Neutrophil (primary cell): ENCODE data around the gene ABHD15.

Source experiments
- H3K27ac ChIP-seq: fragments of 200-600 bp; sonication (generic); 2 replicates; pipeline ENCODE4 v1.5.1; 2016; ENCODE audit warnings: mild to moderate bottlenecking, moderate library complexity
- H3K27me3 ChIP-seq: fragments of 200-600 bp; sonication (generic); 2 replicates; pipeline ENCODE4 v1.6.0; 2016; ENCODE audit warnings: mild to moderate bottlenecking
- H3K36me3 ChIP-seq: fragments of 200-600 bp; sonication (generic); 2 replicates; pipeline ENCODE4 v1.5.1; 2017
- H3K4me1 ChIP-seq, 2 experiments: fragments of 200-600 bp in 1 of 2; sonication (generic) in 1 of 2; 1 replicate in 1 of 2; 2 replicates in 1 of 2; pipeline versions ENCODE4 v1.5.1 to v1.6.1; 2013 to 2016; ENCODE audit warnings: low read depth in 1 of 2, low read length in 1 of 2, mild to moderate bottlenecking in 1 of 2, moderate library complexity in 1 of 2; ENCODE audit not compliant: control insufficient read depth in 1 of 2, insufficient read depth in 1 of 2
- H3K4me3 ChIP-seq, 2 experiments: fragments of 200-600 bp in 1 of 2; sonication (generic) in 1 of 2; 1 replicate in 1 of 2; 2 replicates in 1 of 2; pipeline ENCODE4 v1.5.1; 2013 to 2016; ENCODE audit warnings: low read depth in 1 of 2, low read length in 1 of 2, mild to moderate bottlenecking in 1 of 2, moderate library complexity in 1 of 2
- H3K9me3 ChIP-seq: fragments of 200-600 bp; sonication (generic); 2 replicates; pipeline ENCODE4 v1.5.1; 2016
- TF ChIP-seq, protein P1 (sequence below): fragments of 200-600 bp; sonication (generic); IDR thresholded peaks from 2 replicates; pipeline ENCODE4 v1.5.1; 2016; ENCODE audit warnings: antibody characterized with exemption

ABHD15 gene

DNA sequence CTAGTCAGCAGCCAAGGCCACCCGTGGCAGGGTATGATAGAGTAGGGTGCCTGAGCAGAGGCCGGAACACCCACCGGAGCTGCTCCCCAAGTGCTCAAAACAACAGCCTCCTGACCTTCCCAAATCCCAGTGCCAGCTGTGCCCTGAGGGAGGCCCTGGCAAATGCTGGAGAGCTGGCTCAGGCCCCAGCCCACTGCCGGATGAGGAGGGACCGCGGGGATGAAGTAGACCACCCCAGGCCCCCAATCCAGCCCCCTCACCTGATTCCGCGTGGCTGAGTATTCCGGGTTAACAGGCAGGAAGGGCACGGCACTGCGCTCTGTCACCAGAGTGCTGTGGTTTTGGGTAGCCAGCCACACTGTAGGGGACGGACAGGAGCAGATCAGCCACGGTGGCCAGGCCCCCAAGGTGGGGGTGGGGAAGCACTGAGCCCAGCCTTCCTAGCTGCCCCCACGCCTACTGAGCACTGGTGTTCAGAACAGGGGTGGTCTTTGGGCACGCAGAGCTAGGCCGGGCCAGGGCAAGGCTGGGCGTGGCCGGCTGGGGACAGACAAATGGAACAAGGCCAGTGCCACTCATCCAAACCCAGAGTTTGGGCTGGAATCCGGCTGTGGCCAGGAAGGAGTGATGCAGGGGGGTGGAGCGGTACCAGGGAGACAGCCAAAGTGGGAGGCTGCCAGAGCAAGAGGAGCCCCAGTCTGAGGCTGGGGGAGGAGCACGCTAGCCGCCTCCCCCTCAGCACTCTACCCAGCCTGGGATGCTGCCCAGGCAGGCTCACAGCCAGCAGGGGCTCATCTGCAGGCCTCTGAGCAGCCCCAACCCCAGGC is 10.8 kb upstream of the ABHD15 start:
- TF ChIP-seq, protein P1, sequence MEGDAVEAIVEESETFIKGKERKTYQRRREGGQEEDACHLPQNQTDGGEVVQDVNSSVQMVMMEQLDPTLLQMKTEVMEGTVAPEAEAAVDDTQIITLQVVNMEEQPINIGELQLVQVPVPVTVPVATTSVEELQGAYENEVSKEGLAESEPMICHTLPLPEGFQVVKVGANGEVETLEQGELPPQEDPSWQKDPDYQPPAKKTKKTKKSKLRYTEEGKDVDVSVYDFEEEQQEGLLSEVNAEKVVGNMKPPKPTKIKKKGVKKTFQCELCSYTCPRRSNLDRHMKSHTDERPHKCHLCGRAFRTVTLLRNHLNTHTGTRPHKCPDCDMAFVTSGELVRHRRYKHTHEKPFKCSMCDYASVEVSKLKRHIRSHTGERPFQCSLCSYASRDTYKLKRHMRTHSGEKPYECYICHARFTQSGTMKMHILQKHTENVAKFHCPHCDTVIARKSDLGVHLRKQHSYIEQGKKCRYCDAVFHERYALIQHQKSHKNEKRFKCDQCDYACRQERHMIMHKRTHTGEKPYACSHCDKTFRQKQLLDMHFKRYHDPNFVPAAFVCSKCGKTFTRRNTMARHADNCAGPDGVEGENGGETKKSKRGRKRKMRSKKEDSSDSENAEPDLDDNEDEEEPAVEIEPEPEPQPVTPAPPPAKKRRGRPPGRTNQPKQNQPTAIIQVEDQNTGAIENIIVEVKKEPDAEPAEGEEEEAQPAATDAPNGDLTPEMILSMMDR: no peak
- Histone ChIP-seq H3K27me3 (peaks cover 3% of the 10 kb centered on the region), H3K4me3 (no peak overlapping the region), H3K4me1 (peaks cover 0 to 8% of the 10 kb centered on the region in 2 experiments), H3K27ac (no peak overlapping the region), H3K36me3 (peaks cover 57% of the 10 kb centered on the region), H3K9me3 (no peaks in the 10 kb centered on the region)

DNA sequence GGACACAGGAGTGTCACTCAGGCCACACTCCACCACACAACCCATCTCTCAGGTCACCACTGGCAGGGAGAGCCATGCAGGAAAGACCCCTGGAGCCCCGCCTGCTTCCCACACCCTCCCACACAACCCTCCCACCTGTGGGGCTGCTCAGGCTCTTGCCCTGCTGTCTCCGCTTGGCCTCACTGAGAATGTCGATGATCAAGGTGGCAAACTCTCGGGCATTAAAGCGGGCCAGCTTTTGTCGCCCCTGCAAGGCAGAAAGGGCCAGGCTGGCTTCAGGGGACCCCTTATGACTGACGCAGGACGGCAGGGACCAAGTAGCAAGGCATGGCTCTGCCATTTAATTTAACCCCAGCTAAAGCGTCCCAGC is 10.1 kb upstream of the ABHD15 start:
- H3K36me3 ChIP-seq: peaks cover 53% of the 10 kb centered on the region

DNA sequence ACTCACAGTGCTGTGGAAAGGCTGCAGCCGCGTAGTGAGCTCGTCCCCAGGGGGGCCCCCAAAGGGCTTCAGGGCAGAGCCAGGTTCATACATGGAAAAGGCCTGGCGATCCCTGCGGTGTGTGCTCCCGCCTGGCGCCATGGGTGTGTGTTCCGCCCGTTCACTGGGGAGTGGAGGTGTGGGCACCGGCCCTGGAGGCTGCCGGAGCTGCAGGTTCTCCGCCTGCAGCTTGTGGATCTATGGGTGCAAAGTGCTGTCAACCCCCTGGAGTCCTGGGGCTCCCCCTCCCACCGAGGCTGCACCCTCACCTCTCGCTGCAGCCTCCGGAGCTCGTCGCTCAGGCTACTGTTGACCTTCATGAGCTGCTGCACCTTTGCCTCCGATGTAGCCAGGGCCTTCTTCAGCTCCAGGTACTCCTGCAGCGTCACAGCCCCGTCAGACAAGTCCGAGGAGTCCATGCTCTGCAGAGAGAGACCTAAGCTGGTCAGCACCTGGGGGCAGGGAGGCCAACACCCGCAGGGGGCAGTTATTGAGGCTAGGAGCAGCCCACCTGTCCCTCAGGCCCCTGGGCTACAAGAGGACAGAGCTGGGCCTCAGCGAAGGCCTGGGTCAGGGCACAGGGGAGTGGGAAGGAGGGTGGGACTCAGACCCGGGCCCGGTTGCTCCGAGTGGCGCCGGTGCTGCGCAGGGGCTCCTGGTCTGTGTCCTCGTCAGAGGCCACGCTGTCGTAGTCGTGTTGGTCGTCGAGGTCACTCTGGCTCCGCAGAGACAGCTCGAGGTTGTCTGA is 9.6 kb upstream of the ABHD15 start:
- peaks cover 48% of the 10 kb centered on the region for H3K36me3 ChIP-seq
- peaks cover 11% of the 10 kb centered on the region for H3K27me3 ChIP-seq
- TF ChIP-seq, protein P1: no peak
- H3K4me3 ChIP-seq: no peak overlapping the region
- peaks cover 0 to 11% of the 10 kb centered on the region in 2 experiments for H3K4me1 ChIP-seq
- H3K9me3 ChIP-seq: no peaks in the 10 kb centered on the region
- H3K27ac ChIP-seq: no peak overlapping the region

More for the DNA sequence above, 10.1 kb upstream of the ABHD15 start:
- Histone ChIP-seq H3K27ac (no peak overlapping the region), H3K4me3 (no peak overlapping the region), H3K4me1 (peaks cover 0 to 11% of the 10 kb centered on the region in 2 experiments), H3K27me3 (peaks cover 9% of the 10 kb centered on the region), H3K9me3 (no peaks in the 10 kb centered on the region)
- TF ChIP-seq, protein P1: no peak

DNA sequence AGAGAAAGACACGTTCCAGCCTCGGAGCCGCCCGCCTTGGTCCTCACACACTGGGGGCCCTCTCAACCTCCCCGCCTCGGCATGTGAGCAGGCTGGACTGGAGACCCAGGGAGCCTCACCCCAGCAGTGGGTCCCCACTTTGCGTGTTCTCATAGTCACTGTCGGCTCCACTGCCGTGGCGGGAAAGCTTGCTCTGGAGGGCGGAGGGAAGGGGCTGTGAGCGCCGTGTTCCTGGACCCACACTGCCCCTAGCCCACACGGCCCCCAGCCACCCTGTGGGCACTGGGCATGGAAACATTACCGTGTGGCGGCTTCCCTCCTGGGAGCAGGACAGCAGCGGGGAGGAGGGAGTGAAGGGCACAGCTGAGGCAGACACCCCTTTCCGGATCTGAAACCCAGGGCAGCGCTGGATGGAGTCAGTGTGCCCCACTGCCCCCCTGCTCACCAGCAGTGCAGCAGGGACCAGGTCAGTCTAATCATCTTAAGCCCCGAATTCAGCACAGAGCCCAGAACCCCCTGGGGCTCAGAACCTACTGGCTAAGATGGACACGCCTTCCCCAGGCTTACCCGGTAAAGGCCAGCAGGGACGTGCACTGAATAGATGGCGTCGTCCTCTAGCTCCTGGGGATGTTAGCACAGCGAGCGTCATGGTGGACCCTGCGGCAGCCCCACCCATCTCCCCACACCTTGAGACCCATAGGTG is 8.8 kb upstream of the ABHD15 start:
- TF ChIP-seq, protein P1: no peak
- peaks cover 11% of the 10 kb centered on the region for H3K27me3 ChIP-seq
- no peaks in the 10 kb centered on the region for H3K9me3 ChIP-seq
- H3K4me1 ChIP-seq: peaks cover 0 to 11% of the 10 kb centered on the region in 2 experiments
- H3K36me3 ChIP-seq: peaks cover 47% of the 10 kb centered on the region
- H3K27ac ChIP-seq: no peak overlapping the region
- H3K4me3 ChIP-seq: no peak overlapping the region

DNA sequence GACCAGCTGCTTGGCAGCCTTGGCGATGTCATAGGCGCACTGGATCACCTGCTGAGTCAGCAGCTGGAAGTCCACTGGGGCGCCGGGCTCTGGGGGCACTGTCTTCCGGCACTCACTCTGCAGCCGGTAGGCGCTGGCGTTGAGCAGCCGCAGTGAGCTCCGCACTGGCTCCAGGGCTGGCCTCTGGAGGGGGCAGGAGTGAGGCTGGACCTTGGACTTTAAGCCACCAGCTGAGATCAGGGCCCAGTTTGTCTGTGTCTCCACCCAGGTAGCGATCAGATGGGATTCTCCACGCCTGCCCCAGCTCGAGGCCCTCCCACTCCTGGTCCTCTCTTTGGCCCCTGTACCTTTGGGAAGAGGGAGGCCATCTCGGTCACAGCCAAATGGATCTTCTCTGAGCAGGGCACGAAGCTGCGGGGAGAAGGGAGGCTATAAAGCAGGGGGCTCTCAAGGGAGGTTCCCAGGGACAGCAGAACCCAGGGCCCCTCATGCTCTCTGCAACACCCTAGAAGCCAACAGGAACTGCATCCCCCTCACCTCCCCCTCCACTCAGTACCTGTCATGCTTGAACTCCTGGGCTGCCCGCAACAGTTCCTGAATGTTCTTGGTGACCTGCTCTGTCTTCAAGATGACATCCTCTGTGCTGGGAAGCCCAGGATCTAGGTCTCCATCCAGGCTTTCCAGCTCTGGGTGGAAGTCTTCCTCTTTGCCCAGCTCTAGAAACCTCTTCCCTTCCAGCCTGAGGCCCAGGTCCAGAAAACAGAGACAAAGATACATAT is 8.1 kb upstream of the ABHD15 start:
- no peaks in the 10 kb centered on the region for H3K9me3 ChIP-seq
- H3K4me1 ChIP-seq: peaks cover 0 to 8% of the 10 kb centered on the region in 2 experiments
- H3K27me3 ChIP-seq: peaks cover 11% of the 10 kb centered on the region
- peaks cover 47% of the 10 kb centered on the region for H3K36me3 ChIP-seq
- H3K27ac ChIP-seq: no peak overlapping the region
- no peak overlapping the region for H3K4me3 ChIP-seq
- TF ChIP-seq, protein P1: no peak
